HepG2 (cell line): ENCODE results near the gene CADPS. TPM values are rescaled to one million over a fixed set of nuclear protein-coding genes. Genes with fewer than 3 reads are reported as not detected.

ENCODE experiments used
- ATAC-seq: fragments of 200-7000 bp; cut with Tn5 transposase; 3 replicates; pipeline ENCODE4 v1.9.1; 2020; ENCODE audit warnings: mild to moderate bottlenecking, moderate library complexity
- BruUV-seq: library from RNA; stranded (reverse); fragments of 400-500 nt; replicated peaks from 2 replicates; lab custom pipeline; 2021; lab: Mats Ljungman, UMichigan
- CTCF ChIA-PET: fragments of 300-600 bp; formaldehyde crosslinking; extraction: SDS; loops from one replicate; lab custom pipeline; 2021; ENCODE audit warnings: low total read pairs, inconsistent platforms, low intra/inter-chr PET ratio; lab: Yijun Ruan, JAX
- POLR2A ChIA-PET: fragments of 350-600 bp; sonication (Branson Sonifier 250); formaldehyde crosslinking; loops from one replicate; lab custom pipeline; 2020; ENCODE audit warnings: antibody characterized with exemption, inconsistent platforms; lab: Yijun Ruan, JAX
- DNase-seq: peaks from one replicate; pipeline ENCODE4 v3.0.0-alpha.2; 2015; ENCODE audit warnings: low spot score
- FAIRE-seq: peaks from 3 replicates; lab custom pipeline; 2011; peaks lifted over from hg19 to GRCh38; lab: Jason Lieb, UNC
- H2AFZ ChIP-seq: one replicate; pipeline ENCODE4 v1.6.1; 2011; ENCODE audit warnings: low read length, inconsistent platforms
- H3K27ac ChIP-seq: fragments of 300-600 bp; 3 replicates; pipeline ENCODE4 v1.8.0; 2011; ENCODE audit warnings: mixed run types, mild to moderate bottlenecking, mixed read lengths, low read length, inconsistent platforms; ENCODE audit not compliant: insufficient read depth; ENCODE audit errors: extremely low read length
- H3K27me3 ChIP-seq, 2 experiments: fragments of 200-600 bp in 1 of 2; 2 replicates in 1 of 2; 3 replicates in 1 of 2; pipeline versions ENCODE4 v1.6.0 to v1.8.0; 2011; ENCODE audit warnings: low read length in 2 of 2, mild to moderate bottlenecking in 2 of 2, moderate library complexity in 2 of 2, inconsistent platforms in 1 of 2; ENCODE audit not compliant: insufficient read depth in 2 of 2, control insufficient read depth in 1 of 2
- H3K36me3 ChIP-seq, 2 experiments: fragments of 200-600 bp in 1 of 2; replicated peaks in 1 of 2; 2 replicates in 1 of 2; 3 replicates in 1 of 2; pipeline versions ENCODE4 v1.5.1 to v1.8.0; 2011; ENCODE audit warnings: low read length in 2 of 2, inconsistent platforms in 1 of 2; ENCODE audit not compliant: insufficient read depth in 2 of 2, control insufficient read depth in 1 of 2
- H3K4me1 ChIP-seq: 2 replicates; pipeline ENCODE4 v1.5.1; 2012; ENCODE audit warnings: low read length, inconsistent platforms; ENCODE audit not compliant: insufficient read depth
- H3K4me2 ChIP-seq: 2 replicates; pipeline ENCODE4 v1.6.0; 2011; ENCODE audit warnings: low read depth, low read length, inconsistent platforms
- H3K4me3 ChIP-seq, 3 experiments: fragments of 200-600 bp in 1 of 3; sonication (generic), shearing (Covaris generic) in 1 of 3; replicated peaks in 1 of 3; 2 replicates each; pipeline ENCODE4 v1.5.1; 2011 to 2016; ENCODE audit warnings: low read length in 3 of 3, inconsistent platforms in 2 of 3, low read depth in 2 of 3, mild to moderate bottlenecking in 2 of 3, control low read depth in 1 of 3, mixed read lengths in 1 of 3; ENCODE audit not compliant: insufficient read depth in 1 of 3
- H3K79me2 ChIP-seq: one replicate; pipeline ENCODE4 v1.6.1; 2011; ENCODE audit warnings: low read length, inconsistent platforms; ENCODE audit not compliant: insufficient read depth
- H3K9ac ChIP-seq: 2 replicates; pipeline ENCODE4 v1.6.0; 2011; ENCODE audit warnings: mild to moderate bottlenecking, low read depth, low read length, inconsistent platforms; ENCODE audit not compliant: insufficient read depth
- H3K9me3 ChIP-seq: 2 replicates; pipeline ENCODE4 v1.5.1; 2012; ENCODE audit warnings: mild to moderate bottlenecking, low read length
- H4K20me1 ChIP-seq: 2 replicates; pipeline ENCODE4 v1.6.0; 2011; ENCODE audit warnings: inconsistent platforms, mild to moderate bottlenecking, low read length, moderate library complexity; ENCODE audit not compliant: insufficient read depth
- ATF1 ChIP-seq: IDR thresholded peaks from 2 replicates; pipeline ENCODE4 v1.6.1; 2016; ENCODE audit warnings: mild to moderate bottlenecking, control low read depth
- BORCS8-MEF2B ChIP-seq: sonication (generic); formaldehyde crosslinking; IDR thresholded peaks from 2 replicates; pipeline ENCODE4 v1.8.0; 2022; ENCODE audit warnings: mild to moderate bottlenecking, missing genetic modification reagents
- GABPB1 ChIP-seq: IDR thresholded peaks from 2 replicates; pipeline ENCODE4 v1.6.1; 2016; ENCODE audit warnings: mild to moderate bottlenecking, missing genetic modification reagents, moderate library complexity, missing compliant biosample characterization
- HINFP ChIP-seq: sonication (generic); formaldehyde crosslinking; IDR thresholded peaks from 2 replicates; pipeline ENCODE4 v1.4.0; 2020; ENCODE audit warnings: low read depth, mild to moderate bottlenecking, missing genetic modification reagents
- LCORL ChIP-seq, 2 experiments: fragments of 450-650 bp in 1 of 2; sonication (generic) in 1 of 2; formaldehyde crosslinking in 1 of 2; IDR thresholded peaks; 2 replicates each; pipeline versions ENCODE4 v1.5.0 to v1.6.1; 2017 to 2020; ENCODE audit warnings: antibody characterized with exemption in 1 of 2, missing genetic modification reagents in 1 of 2
- ZNF317 ChIP-seq: sonication (generic); formaldehyde crosslinking; IDR thresholded peaks from 2 replicates; pipeline ENCODE4 v1.5.0; 2020; ENCODE audit warnings: mild to moderate bottlenecking, missing genetic modification reagents
- ZNF772 ChIP-seq: sonication (generic); formaldehyde crosslinking; IDR thresholded peaks from 2 replicates; pipeline ENCODE4 v1.5.0; 2020; ENCODE audit warnings: mild to moderate bottlenecking, missing genetic modification reagents
- in situ Hi-C: cut with HindIII; loops from 2 replicates; pipeline ENCODE4 v1.10.0; 2017; ENCODE audit warnings: low pct_unique_long_range_greater_than_20kb; ENCODE audit not compliant: extremely low pct_ligation_motif_present
- intact Hi-C: fragments of 100-400 bp; cut with micrococcal nuclease; formaldehyde crosslinking; loops from one replicate; pipeline ENCODE4 v1.10.0; 2022; ENCODE audit not compliant: unreplicated experiment
- polyA plus RNA-seq, 8 experiments: library from polyadenylated mRNA; depleted of rRNA in 3 of 8; stranded (reverse) in 7 of 8; unstranded in 1 of 8; fragments of >200 nt; fragmentation: Illumina TruSeq in 4 of 8; extraction: Trizol in 4 of 8; gene quantifications; 2 replicates each; pipeline versions ENCODE4 v1.2.1 to v1.2.3, GENCODE V29; 2011 to 2016; ENCODE audit warnings: low read depth in 4 of 8, missing spikeins in 1 of 8, mixed read lengths in 1 of 8; ENCODE audit not compliant: insufficient read depth in 1 of 8
- total RNA-seq, 5 experiments: library from RNA; depleted of rRNA; stranded (reverse); fragments of >200 nt; fragmentation: Illumina TruSeq; extraction: Trizol; gene quantifications; 2 replicates each; pipeline ENCODE4 v1.2.3, GENCODE V29; 2016; ENCODE audit warnings: low read depth in 1 of 5
- TF ChIP-seq, protein P1 (sequence below): sonication (generic); formaldehyde crosslinking; IDR thresholded peaks from 2 replicates; pipeline ENCODE4 v1.4.0; 2020; ENCODE audit warnings: missing genetic modification reagents
- TF ChIP-seq, protein P2 (sequence below): sonication (generic); formaldehyde crosslinking; IDR thresholded peaks from 2 replicates; pipeline ENCODE4 v1.5.0; 2020; ENCODE audit warnings: mild to moderate bottlenecking, missing genetic modification reagents, borderline replicate concordance

CADPS gene
- total and polyA plus RNA-seq, 2 of the 13 experiments (the other 11 are each of a cell fraction or from before 2014, with no cell fraction given), result not detected

DNA sequence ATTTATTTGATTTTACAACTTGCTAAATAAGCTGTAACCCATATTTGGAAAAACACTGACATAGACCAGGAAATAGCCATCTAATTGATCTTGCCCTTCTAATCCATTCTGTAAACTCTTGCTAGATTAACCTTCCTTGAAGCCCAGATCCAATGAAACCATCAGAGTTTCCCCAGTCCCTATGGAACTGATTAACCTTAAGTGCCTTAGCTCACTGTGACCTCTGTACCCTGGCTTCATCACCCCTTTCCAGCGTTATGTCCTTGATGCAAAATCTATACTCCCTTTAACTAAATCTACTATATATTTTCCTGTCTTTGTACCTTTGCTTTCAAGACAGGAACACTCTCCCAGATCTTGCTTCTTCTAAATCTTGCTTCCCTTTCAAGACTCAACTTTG is 42.9 kb upstream of the CADPS start (continued):
- TF ChIP-seq ZNF772 (no peak), HINFP (no peak)

DNA sequence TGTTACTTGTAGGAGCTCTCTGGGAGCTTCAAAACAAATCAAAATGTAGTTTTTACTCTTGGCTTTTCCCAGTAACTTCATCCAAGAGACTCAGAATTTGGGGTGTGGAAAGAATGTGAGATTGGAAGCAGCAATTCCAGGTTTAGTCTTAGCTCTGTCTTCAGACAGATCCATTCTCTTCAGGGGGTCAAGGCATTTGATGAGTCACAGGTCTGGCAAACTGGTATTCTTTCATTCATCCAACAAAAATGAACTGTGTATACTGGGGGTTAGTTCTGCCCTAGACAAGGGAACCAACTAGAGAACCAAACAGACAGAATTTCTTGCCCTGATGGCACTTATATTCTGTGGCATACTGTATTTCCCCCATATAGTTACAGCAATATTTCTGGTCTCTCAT is 36.3 kb upstream of the CADPS start:
- in situ Hi-C loops, result no loop called here
- no peak for FAIRE-seq
- BruUV-seq, result no TSS peak

More for the DNA sequence above, 36.3 kb upstream of the CADPS start:
- DNase-seq (no peak), ATAC-seq (no peak)
- ChIA-PET CTCF (no interaction called here), POLR2A (no interaction called here)
- no peak overlapping the region for H3K4me2 ChIP-seq
- TF ChIP-seq GABPB1 (CRISPR knock-in tag), result no peak
- no peak for TF ChIP-seq ZNF317 (CRISPR knock-in tag)
- TF ChIP-seq, protein P1, sequence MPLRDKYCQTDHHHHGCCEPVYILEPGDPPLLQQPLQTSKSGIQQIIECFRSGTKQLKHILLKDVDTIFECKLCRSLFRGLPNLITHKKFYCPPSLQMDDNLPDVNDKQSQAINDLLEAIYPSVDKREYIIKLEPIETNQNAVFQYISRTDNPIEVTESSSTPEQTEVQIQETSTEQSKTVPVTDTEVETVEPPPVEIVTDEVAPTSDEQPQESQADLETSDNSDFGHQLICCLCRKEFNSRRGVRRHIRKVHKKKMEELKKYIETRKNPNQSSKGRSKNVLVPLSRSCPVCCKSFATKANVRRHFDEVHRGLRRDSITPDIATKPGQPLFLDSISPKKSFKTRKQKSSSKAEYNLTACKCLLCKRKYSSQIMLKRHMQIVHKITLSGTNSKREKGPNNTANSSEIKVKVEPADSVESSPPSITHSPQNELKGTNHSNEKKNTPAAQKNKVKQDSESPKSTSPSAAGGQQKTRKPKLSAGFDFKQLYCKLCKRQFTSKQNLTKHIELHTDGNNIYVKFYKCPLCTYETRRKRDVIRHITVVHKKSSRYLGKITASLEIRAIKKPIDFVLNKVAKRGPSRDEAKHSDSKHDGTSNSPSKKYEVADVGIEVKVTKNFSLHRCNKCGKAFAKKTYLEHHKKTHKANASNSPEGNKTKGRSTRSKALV (CRISPR knock-in tag), result no peak
- no peak for TF ChIP-seq ATF1 (CRISPR knock-in tag)
- TF ChIP-seq, protein P2, sequence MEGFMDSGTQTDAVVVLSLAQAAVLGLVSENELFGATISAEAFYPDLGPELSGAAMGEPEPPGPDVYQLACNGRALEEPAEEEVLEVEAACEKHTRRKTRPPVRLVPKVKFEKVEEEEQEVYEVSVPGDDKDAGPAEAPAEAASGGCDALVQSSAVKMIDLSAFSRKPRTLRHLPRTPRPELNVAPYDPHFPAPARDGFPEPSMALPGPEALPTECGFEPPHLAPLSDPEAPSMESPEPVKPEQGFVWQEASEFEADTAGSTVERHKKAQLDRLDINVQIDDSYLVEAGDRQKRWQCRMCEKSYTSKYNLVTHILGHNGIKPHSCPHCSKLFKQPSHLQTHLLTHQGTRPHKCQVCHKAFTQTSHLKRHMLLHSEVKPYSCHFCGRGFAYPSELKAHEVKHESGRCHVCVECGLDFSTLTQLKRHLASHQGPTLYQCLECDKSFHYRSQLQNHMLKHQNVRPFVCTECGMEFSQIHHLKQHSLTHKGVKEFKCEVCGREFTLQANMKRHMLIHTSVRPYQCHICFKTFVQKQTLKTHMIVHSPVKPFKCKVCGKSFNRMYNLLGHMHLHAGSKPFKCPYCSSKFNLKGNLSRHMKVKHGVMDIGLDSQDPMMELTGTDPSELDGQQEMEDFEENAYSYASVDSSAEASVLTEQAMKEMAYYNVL (CRISPR knock-in tag), result no peak
- TF ChIP-seq BORCS8-MEF2B, result no peak
- no peak for TF ChIP-seq LCORL (IDR thresholded peaks at IDR 0.05)
- TF ChIP-seq LCORL (CRISPR knock-in tag; IDR thresholded peaks at IDR 0.05), result no peak
- no peaks in the 10 kb centered on the region for H4K20me1 ChIP-seq
- no peaks in the 10 kb centered on the region for H3K79me2 ChIP-seq
- no peak overlapping the region for H2AFZ ChIP-seq
- H3K9me3 ChIP-seq, result no peaks in the 10 kb centered on the region
- intact Hi-C loops, result no loop called here
- H3K36me3 ChIP-seq, result no peaks in the 10 kb centered on the region
- H3K4me1 ChIP-seq, result no peaks in the 10 kb centered on the region
- no peak overlapping the region for H3K4me3 ChIP-seq
- no peak overlapping the region for H3K9ac ChIP-seq
- H3K27ac ChIP-seq, result no peak overlapping the region
- H3K27me3 ChIP-seq, result no peaks in the 10 kb centered on the region
